DMS53 treated with DMSO at 0.1 percent for 48 hours (cell line): ENCODE measurements around the gene DDX10.
"Not testable (repeated sequence)": the region's sequence is repeated elsewhere in the genome, so short reads cannot be mapped to it uniquely, and the experiment has no call there.

ENCODE experiments used
- DNase-seq: peaks from one replicate; lab custom pipeline; 2025; ENCODE audit not compliant: unreplicated experiment; lab: John Stamatoyannopoulos, UW

Gene DDX10

DNA sequence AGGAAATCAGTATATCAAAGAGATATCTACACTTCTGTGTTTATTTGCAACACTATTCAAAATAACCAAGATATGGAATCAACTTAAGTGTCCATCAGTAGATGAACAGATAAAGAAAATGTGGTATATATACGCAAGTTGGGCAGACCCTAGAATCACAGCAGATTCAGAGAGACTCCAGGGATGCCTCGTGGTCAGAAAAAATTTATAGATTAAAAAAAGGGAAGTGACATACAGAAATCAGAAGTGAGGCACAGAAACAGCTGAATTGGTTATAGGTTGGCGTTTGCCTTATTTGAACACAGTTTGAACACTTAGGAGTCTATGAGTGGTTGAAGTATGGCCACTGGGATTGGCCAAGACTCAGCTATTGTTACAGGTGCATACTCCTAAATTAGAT, 10.8 kb upstream of the DDX10 start:
- not testable (repeated sequence) for DNase-seq

- peak; percentile 65 for DNase-seq
These were observed 9.8 kb upstream of the DDX10 start for GRCh38 chr11:108654994-108655631.

DNA sequence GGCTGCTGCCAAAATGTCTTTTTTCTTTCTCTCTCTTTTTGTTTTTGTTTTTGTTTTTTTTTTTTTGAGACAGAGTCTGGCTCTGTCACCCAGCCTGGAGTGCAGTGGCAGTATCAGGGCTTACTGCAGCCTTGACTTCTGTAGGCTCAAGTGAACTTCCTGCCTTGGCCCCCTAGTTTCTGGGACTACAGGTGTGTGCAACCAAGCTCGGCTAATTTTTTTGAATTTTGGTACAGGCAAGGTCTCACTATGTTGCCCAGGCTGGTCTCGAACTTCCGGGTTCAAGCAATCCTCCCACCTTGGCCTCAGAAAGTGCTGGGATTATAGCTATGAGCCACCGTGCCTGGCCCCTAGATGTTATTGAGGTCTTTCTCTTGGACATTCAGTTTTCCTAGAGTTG, 2.2 kb upstream of the DDX10 start:
- DNase-seq, result no peak

DNA sequence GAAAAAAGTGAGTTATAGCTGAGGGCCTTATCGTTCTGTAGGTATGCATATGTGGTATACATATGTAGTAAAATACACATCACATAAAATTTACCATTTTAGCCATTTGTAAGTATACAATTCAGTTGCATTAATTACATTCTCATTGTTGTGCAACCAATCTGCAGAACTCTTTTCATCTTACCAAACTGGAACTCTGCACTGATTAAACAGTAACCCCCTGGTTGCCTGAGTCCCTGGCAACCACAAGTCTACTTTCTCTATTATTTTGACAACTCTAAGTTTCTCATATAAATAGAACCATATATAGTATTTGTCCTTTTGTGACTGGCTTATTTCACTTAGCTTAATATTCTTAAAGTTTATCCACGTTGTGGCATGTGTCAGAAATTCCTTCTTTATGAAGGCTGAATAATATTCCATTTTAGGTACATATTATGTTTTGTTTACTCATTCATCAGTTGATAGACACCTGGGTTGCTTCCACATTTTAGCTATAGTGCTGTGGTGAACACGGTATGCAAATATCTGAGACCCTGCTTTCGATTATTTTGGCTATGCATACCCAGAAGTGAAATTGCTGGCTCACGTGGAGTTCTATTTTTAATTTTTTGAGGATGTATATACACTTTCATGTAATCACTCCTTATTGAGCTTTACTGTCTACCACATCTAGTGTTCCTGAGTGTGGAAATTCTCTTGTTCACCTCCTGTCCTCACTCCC, 1.6 kb upstream of the DDX10 start:
- no peak for DNase-seq

DNA sequence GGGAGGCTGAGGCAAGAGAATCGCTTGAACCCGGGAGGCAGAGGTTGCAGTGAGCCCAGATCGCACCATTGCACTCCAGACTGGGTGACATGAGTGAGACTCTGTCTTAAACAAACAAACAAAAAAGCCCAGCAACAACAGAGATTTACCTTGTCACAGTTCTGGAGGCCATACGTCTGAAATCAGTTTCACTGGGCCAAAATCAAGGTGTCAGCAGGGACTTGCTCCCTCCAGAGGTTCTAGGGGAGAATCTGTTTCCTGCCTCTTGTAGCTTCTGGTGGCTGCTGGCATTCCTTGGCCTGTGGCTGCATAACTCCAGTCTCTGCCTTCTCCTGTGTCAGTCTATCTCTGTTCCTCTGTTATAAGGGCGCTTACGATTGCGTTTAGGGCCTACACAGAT, 1.5 kb downstream of the DDX10 start:
- DNase-seq, result no peak

GRCh38 chr11:108669286-108669685, 4.4 kb downstream of the DDX10 start:
- no peak for DNase-seq

DNA sequence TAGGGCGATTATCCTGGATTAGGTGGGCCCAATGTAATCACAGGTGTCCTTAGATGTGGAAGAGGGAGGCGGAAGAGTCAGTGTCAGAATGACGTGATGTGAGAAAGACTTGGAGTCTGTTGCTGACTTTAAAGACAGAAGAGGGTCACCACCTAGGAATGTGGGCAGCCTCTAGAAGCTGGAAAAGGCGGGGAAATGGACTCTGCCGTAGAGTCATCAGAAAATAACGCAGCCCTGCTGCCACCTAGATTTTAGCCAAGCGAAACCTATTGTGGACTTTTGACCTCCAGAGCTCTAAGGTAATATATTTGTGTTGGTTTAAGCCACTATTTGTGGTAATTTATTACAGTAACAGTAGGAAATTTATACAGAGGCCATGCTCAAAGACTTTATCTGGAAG, 4.8 kb downstream of the DDX10 start:
- DNase-seq, result no peak

GRCh38 chr11:108670451-108670850, 5.6 kb downstream of the DDX10 start:
- DNase-seq, result no peak

DNA sequence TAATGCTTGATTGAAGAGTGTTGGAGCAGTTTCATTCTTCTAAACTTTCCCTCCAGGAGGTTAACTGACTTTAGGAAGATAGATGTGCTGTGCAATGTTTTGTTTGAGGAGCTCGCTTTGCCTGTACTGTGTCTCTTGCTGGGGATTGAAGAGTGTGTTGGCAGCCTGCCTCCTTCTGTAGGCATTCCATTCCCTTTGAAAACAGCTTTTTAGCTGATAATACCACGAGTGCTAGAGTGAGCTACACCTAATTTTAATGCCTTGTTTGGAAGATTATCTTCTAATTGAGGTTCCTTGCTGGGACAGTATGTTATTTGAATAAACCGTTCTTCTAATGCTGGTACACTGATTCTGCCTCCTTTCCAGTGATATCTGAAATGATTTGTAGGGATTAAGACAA, 7.2 kb downstream of the DDX10 start:
- DNase-seq, result no peak

DNA sequence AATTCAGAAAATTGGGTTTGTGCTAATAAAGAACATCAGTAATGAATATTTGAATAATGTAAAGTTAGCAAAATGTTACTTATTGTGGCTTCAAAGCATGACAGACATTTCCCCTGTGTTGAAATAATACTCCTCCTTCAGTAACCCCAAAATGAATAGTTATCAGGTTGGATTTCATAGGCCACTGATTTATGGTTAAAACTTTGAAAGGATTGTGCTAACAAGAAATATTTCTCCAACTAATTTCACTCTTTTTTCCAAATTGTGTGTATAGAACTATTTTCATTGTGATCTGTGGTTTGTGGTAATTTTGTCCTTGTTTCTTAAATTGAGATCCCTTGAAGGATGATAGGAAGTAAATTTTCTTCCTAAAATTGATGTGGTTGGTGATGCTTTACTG, 7.9 kb downstream of the DDX10 start:
- DNase-seq, result no peak

DNA sequence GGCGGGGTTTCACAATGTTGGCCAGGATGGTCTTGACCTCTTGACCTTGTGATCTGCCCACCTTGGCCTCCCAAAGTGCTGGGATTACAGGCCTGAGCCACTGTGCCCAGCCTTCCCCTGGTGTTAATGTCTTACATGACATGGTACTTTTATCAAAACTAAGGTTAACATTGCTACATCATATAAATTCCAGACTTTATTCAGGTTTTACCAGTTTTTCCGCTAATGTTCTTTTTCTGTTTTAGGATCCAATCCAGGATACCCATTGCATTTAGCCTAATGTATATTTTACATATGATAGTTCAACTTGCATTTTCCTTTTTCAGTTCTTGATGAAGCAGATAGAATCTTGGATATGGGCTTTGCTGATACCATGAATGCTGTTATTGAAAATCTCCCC, 14.2 kb downstream of the DDX10 start:
- no peak for DNase-seq

- no peak for DNase-seq
These were observed 15.4 kb downstream of the DDX10 start for GRCh38 chr11:108680271-108680670.

- no peak for DNase-seq
These were observed 20.7 kb downstream of the DDX10 start for GRCh38 chr11:108685419-108686130.

DNA sequence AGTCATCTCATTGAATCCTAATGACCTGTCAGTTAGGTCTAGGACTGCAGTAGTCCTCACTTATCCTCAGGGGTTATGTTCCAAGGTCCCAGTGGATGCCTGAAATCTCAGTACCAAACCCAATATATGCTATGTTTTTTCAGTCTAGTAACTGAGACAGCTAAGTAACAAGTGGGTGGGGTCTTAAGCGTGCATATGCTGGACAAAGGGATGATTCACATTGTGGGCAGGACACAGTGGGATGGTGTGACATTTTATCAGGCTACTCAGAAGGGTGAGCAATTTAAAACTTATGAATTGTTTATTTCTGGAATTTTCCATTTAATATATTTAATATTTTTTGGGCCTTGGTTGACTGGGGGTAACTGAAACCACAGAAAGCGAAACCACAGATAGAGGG, 29.0 kb downstream of the DDX10 start:
- no peak for DNase-seq

- no peak for DNase-seq
These were observed 30.0 kb downstream of the DDX10 start for GRCh38 chr11:108694846-108695245.

DNA sequence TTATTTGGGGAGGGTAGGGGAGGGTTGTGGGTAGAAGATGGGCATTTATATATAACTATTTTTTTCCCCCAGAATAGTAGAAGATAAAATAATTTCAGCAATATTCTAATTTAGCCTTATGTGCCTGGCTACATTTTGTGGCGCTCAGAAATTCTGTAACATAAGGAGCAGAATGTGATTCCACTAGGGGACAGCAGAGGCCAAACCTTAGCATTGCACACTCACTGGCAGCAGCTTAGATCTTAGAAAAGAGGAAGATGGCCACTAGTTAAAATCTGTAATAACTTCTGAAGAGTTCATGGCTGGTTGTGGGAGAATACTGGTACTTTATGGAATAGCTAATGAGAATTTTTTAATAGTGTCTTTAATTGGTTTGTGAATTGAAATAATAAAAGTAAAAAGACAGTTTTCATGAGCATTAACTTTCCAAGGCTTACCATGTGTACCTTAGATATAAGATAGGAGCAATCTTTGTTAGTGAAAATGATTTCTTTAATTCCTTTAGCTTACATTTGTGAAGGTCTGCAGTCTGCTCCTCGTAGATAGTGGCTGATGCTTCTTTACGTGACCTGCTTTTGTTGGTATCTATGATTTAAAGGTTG, 33.1 kb downstream of the DDX10 start:
- DNase-seq, result peak; percentile 39

- peak; percentile 16 for DNase-seq
These were observed 34.2 kb downstream of the DDX10 start for GRCh38 chr11:108698844-108699642.

GRCh38 chr11:108703916-108704315, 39.0 kb downstream of the DDX10 start:
- DNase-seq, result no peak

- DNase-seq, result no peak
These were observed 40.2 kb downstream of the DDX10 start for GRCh38 chr11:108705061-108705460.

DNA sequence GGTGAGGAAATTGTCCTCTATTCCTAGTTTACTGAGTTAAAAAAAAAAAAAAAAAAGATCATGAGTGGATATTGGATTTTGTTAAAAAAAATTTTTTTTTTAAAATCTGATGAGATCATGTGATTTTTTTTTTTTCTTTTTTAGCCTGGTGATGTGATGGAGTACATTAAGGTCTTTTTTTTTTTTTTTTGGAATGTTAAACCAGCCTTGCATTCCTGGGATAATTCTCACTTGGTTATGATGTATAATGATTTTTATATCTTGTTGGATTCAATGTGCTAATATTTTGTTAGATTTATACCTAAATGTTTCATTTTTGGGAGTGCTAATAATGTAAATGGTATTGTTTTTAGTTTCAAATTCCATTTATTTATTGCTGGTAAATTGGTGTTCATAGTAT, 43.3 kb downstream of the DDX10 start:
- DNase-seq, result no peak

DNA sequence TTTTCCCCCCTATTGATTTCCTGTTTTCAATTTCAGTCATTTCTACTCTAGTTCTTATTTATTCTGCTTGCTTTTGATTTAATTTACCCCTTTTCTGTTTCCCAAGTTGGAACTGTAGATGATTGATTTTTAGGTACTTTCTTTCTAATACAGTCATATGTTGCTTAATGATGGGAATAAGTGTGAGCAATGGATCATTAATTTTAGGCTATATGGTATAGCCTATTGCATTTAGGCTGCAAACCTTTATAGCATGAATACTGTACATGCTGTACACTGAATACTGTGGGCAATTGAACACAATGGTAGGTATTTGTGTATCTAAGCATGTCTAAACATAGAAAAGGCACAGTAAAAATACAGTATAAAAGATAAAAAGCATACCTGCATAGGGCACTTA, 44.9 kb downstream of the DDX10 start:
- no peak for DNase-seq
